HUES48 (cell line): Measurements from ENCODE around the gene ITSN2.

Experiments used
- H3K27ac ChIP-seq: one replicate; pipeline ENCODE4 v1.7.0; 2013; ENCODE audit warnings: low read depth, low read length, inconsistent platforms
- H3K27me3 ChIP-seq: 2 replicates; pipeline ENCODE4 v1.6.1; 2013; ENCODE audit warnings: mild to moderate bottlenecking, low read length; ENCODE audit not compliant: control insufficient read depth, insufficient read depth
- H3K36me3 ChIP-seq: 2 replicates; pipeline ENCODE4 v1.6.1; 2013; ENCODE audit warnings: low read length; ENCODE audit not compliant: control insufficient read depth, insufficient read depth
- H3K4me1 ChIP-seq: 2 replicates; pipeline ENCODE4 v1.6.1; 2013; ENCODE audit warnings: mild to moderate bottlenecking, low read length; ENCODE audit not compliant: control insufficient read depth, insufficient read depth
- H3K4me3 ChIP-seq: 2 replicates; pipeline ENCODE4 v1.5.1; 2013; ENCODE audit warnings: mild to moderate bottlenecking, low read depth, low read length
- H3K9ac ChIP-seq: 2 replicates; pipeline ENCODE4 v1.6.1; 2013; ENCODE audit warnings: mild to moderate bottlenecking, low read depth, low read length, moderate library complexity
- H3K9me3 ChIP-seq: 2 replicates; pipeline ENCODE4 v1.6.1; 2013; ENCODE audit warnings: low read length; ENCODE audit not compliant: control insufficient read depth, insufficient read depth

Gene ITSN2

DNA sequence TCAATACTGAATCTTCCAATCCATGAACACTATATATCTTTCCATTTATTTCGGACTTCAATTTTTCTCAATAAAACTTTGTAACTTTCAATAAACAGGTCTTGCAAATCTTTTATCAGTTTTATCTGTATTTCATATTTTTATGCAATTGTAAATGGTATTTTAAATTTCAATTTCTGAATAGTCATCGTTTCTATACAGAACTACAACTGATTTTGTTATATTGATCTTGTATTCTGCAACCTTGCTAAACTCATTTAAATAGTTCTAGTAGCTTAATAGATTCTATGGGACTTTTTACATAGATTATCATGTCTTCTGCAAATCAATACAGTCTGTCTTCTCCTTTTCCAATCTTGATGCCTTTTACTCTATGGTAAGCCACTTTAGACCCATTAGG, 95.1 kb downstream of the ITSN2 start:
- Histone ChIP-seq H3K4me1 (no peaks in the 10 kb centered on the region; the same call in 1 of the 2 replicates), H3K27ac (no peak overlapping the region), H3K9me3 (no peaks in the 10 kb centered on the region), H3K27me3 (no peaks in the 10 kb centered on the region), H3K36me3 (peaks cover under 1% of the 10 kb centered on the region; the same call in 1 of the 2 replicates), H3K9ac (no peak overlapping the region), H3K4me3 (no peak overlapping the region)

DNA sequence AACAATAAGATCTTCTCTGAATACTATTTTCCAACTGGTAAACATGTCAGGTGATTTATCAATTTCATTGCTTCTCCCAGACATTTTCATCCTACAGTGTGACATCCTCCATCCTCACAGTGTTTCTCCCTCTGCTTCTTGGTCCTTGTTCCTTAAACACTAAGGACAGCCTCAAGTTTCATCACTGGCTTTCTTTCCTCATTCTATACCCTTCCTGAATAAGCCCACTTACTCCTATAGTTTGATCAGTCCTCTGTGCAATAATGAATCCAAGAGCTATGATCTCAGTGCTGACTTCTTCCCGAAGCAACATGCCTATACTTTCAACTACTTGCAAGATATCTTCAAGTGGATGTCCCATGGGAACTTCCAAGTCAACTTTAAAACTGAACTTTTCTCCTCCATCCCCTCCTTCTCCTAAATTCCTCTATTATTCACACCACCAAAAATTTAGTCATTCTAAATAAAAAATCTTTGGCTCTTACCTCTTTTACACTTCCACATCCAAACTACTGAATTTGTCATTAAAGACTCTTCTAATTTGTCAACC, 97.8 kb downstream of the ITSN2 start:
- Histone ChIP-seq H3K4me3 (no peak overlapping the region), H3K27me3 (no peaks in the 10 kb centered on the region), H3K4me1 (no peaks in the 10 kb centered on the region; the same call in 1 of the 2 replicates), H3K9me3 (no peaks in the 10 kb centered on the region), H3K36me3 (0 out of 2 replicates have a peak, but pooled peaks cover 3% of the 10 kb centered on the region), H3K9ac (no peak overlapping the region), H3K27ac (no peak overlapping the region)

DNA sequence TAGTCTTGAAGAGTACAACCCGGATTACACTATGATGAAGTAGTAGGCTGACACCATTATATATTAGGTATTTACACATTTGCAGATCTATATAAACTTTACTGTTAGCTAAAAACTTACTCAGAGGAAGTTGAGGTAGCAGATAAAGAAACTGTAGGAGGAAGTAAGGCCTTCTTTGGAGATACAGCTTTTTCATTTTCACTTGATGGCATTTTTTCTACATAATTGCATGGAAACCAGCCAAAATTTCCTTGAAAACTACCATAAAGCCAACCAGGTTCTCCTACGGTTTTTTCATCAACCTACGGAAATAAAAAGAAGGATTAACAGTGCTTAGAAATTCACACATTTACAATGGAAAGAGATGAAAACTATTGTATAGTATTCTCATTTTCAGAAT, 98.9 kb downstream of the ITSN2 start:
- Histone ChIP-seq H3K27me3 (no peaks in the 10 kb centered on the region), H3K4me3 (no peak overlapping the region), H3K27ac (no peak overlapping the region), H3K9ac (no peak overlapping the region), H3K9me3 (no peaks in the 10 kb centered on the region), H3K4me1 (no peaks in the 10 kb centered on the region; the same call in 1 of the 2 replicates), H3K36me3 (0 out of 2 replicates have a peak, but pooled peaks cover 3% of the 10 kb centered on the region)

DNA sequence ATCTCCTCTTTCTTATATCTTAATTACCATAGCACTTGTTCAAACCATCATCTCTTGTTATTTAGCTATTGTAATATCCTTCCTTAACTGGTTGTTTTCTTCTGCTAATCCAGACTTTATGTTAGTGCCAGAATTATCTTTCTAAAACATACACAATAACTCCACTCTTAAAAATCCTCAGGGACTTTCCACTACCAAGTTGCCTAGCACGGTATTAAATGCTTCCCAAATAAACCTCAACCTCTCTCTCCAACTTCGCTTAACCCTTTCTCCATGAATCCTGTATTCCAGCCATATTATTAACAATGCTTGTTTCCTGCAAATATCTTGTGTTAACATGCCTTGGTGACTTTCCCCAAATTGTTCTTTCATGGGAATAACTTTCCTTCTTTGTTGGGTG, 101.0 kb downstream of the ITSN2 start:
- Histone ChIP-seq H3K27me3 (no peaks in the 10 kb centered on the region), H3K9me3 (no peaks in the 10 kb centered on the region), H3K9ac (no peak overlapping the region), H3K4me1 (no peaks in the 10 kb centered on the region; the same call in 1 of the 2 replicates), H3K27ac (no peak overlapping the region), H3K36me3 (0 out of 2 replicates have a peak, but pooled peaks cover 3% of the 10 kb centered on the region), H3K4me3 (no peak overlapping the region)

DNA sequence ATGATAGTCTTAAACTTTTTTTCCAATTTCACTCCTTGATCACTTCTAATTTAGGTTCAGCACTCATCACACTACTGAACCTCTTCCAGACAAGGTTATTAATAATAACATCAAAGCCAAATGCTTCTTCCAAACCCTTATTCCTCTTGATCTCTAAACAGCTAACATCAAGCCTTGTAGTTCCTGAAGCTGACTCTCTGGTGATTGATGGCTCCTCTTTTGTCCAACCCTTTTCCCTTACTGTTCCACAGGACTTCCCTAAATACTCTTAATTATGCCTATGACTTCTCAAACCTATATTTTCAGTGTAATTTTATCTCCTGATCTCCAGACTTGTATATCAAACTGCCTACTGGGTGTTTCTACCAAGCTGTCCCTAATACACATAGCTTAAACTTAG, 101.6 kb downstream of the ITSN2 start:
- no peak overlapping the region for H3K9ac ChIP-seq

DNA sequence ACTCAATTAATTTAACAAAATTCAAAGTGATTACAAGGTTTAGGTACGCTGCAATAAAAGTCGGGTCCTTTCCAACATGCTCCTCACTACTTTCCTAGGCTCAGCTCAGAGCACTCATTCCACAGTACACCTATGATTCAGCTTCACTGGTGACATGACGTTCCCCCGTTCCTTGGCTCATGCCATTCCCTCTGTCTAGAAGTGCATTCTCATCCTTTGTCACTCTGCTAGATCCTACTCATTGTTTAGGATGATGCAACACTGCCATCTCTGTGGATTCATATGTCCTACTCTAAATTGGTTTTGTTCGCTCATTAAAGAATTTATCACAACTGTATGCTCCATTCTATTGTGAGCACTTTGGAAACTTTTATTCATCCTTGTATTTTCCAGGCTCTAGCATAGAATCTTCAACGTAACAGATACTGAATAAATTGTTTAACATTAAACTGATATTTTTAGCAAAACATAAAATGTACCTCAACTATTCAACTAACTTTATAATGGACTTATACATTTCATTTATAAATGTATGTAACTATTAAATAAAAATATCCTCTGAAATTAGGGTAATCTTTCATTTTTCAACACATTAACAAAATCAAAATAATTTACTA, 106.9 kb downstream of the ITSN2 start:
- Histone ChIP-seq H3K4me1 (no peaks in the 10 kb centered on the region; the same call in 1 of the 2 replicates), H3K36me3 (peaks cover 8% of the 10 kb centered on the region; the same call in 1 of the 2 replicates), H3K9me3 (no peaks in the 10 kb centered on the region), H3K27me3 (no peaks in the 10 kb centered on the region), H3K27ac (no peak overlapping the region), H3K9ac (no peak overlapping the region), H3K4me3 (no peak overlapping the region)

More for the DNA sequence above, 101.6 kb downstream of the ITSN2 start:
- Histone ChIP-seq H3K4me3 (no peak overlapping the region), H3K27me3 (no peaks in the 10 kb centered on the region), H3K9me3 (no peaks in the 10 kb centered on the region), H3K36me3 (0 out of 2 replicates have a peak, but pooled peaks cover 3% of the 10 kb centered on the region), H3K4me1 (no peaks in the 10 kb centered on the region; the same call in 1 of the 2 replicates), H3K27ac (no peak overlapping the region)

DNA sequence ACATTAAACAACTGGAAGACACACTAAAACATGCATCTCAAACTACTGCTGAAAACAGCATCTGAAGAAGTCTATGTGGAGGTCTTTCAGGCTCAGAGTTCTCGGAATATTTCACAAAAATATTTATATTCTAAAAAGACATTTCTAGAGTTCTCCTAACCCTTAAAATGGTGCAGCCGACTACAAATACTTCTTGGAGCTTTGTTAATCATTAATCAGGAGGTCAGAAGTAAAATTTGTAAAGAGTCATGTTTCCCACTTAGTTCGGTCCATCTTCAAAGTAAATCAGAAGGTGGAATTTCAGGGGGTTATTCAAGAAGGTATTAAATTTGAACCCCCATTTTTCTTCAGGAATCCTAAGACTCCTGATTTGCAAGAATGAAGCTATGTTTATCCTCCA, 112.7 kb downstream of the ITSN2 start:
- no peak overlapping the region for H3K4me3 ChIP-seq
- H3K27ac ChIP-seq = no peak overlapping the region
- H3K9me3 ChIP-seq = no peaks in the 10 kb centered on the region
- peaks cover 22% of the 10 kb centered on the region for H3K36me3 ChIP-seq
- no peaks in the 10 kb centered on the region for H3K4me1 ChIP-seq
- H3K27me3 ChIP-seq = no peaks in the 10 kb centered on the region
- no peak overlapping the region for H3K9ac ChIP-seq

DNA sequence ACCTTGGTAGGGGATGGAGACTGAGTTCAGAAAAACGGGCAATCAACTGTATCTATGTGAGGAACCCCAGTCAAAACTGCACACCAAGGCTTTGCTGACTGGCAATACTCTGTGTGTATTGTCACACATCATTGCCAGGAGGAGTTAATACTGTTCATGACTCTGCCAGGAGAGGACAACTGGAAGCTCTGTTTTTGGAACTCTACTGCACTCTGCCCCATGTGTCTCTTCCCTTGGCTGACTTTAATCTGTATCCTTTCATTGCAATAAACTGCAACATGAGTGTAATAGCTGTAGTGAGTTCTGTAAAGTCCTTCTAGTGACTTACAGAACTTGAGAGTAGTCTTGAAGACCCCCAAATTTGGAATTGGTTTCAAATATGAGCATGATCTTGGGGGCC, 113.2 kb downstream of the ITSN2 start:
- Histone ChIP-seq H3K9me3 (no peaks in the 10 kb centered on the region), H3K9ac (no peak overlapping the region), H3K4me3 (no peak overlapping the region), H3K27me3 (no peaks in the 10 kb centered on the region), H3K36me3 (peaks cover 22% of the 10 kb centered on the region), H3K27ac (no peak overlapping the region), H3K4me1 (no peaks in the 10 kb centered on the region)

DNA sequence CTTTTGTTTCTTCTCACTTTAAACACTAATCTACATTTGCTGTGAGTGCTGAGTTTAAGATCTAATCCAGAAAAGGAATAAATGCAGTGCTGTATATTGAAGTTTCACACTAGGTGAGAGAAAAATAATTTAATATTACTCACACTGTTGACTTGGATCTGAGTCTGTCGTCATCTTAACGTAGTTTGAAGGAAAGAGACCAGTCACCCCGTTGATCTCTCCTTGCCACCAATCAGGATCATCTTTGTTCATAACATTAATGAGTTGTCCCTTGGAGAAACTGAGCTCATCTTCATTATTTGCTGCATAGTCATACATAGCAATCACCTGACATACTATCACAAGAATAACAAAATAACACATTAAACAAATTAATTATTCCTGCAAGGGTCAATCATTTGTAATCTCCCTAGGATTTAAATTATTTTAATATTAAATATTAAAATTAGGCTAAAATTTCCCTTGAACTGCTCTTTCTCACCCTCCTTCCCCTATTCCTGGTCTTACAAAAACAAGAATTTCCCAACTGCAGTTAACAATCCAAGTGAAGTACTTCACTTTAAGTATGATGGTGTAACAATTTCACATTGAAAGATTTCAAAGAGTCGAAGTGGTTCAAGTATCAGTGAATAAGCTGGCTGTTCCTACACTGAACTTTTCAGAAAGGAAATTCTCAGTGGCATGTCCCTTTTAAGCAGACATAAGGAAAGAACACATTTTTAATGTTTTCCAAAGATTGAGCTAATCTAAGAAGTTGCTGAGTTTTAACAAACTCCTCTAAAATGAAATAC, 114.2 kb downstream of the ITSN2 start:
- H3K4me3 ChIP-seq = no peak overlapping the region
- no peaks in the 10 kb centered on the region for H3K27me3 ChIP-seq
- H3K36me3 ChIP-seq = peaks cover 14% of the 10 kb centered on the region; the same call in 1 of the 2 replicates
- H3K27ac ChIP-seq = no peak overlapping the region
- H3K9ac ChIP-seq = no peak overlapping the region
- H3K4me1 ChIP-seq = 0 out of 2 replicates have a peak, but pooled peaks cover 4% of the 10 kb centered on the region
- H3K9me3 ChIP-seq = no peaks in the 10 kb centered on the region

DNA sequence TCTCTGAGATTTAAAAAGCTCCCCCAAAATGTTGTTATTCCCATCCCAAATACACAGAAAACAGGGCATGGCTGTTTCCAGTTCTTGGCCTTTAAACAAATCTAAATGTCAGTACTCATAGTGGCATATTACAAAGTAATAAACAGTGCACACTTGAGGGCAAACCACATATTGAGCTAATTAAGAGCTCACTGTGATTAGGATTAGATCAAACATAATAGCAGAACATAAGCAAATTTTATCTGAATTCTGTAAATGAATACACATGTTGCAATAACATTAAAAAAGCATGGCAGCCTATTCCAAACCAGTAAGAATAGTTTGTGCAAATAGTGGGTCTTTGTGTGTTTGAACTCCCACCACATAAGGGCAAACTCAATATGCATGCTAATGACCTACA, 118.8 kb downstream of the ITSN2 start:
- Histone ChIP-seq H3K4me3 (no peak overlapping the region), H3K9ac (no peak overlapping the region), H3K9me3 (no peaks in the 10 kb centered on the region), H3K4me1 (0 out of 2 replicates have a peak, but pooled peaks cover 4% of the 10 kb centered on the region), H3K36me3 (peaks cover 14% of the 10 kb centered on the region; the same call in 1 of the 2 replicates), H3K27ac (no peak overlapping the region), H3K27me3 (no peaks in the 10 kb centered on the region)

DNA sequence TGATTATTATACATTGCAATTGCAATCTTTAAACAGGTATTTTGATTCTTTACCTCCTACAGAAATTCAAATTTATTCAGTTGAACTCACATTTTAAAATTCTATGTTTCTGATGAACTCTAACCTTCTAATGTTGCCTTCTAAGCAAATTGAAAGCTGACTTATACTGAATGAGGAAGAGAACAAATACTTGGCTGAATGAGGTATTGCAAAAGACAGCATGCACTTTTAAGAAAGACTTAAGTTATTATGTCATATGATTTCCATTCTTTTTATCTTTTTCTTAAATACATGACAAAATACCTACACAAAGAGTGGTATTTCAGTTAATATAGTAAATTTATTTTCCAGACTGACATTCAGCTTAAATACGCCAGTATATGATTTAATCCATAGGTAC, 120.8 kb downstream of the ITSN2 start:
- Histone ChIP-seq H3K9me3 (no peaks in the 10 kb centered on the region), H3K4me1 (0 out of 2 replicates have a peak, but pooled peaks cover 4% of the 10 kb centered on the region), H3K27ac (no peak overlapping the region), H3K36me3 (no peaks in the 10 kb centered on the region), H3K9ac (no peak overlapping the region), H3K4me3 (no peak overlapping the region), H3K27me3 (no peaks in the 10 kb centered on the region)
